IMR-90 (cell line): Measurements from ENCODE around the gene C5orf15. TPM values are rescaled to one million over a fixed set of nuclear protein-coding genes. Genes with fewer than 3 reads are reported as not detected.

ENCODE experiments used
- ATAC-seq: fragments of 200-7000 bp; cut with Tn5 transposase; 2 replicates; pipeline ENCODE4 v1.9.1; 2020; ENCODE audit warnings: low read depth, mild to moderate bottlenecking, moderate library complexity
- BruUV-seq: library from RNA; stranded (reverse); fragments of 400-500 nt; replicated peaks from 2 replicates; lab custom pipeline; 2021; lab: Mats Ljungman, UMichigan
- CTCF ChIA-PET: fragments of 300-600 bp; formaldehyde crosslinking; extraction: SDS; loops from one replicate; lab custom pipeline; 2021; ENCODE audit warnings: antibody characterized with exemption; lab: Yijun Ruan, JAX
- POLR2A ChIA-PET: fragments of 300-600 bp; sonication (Branson Sonifier 250); formaldehyde crosslinking; loops from one replicate; lab custom pipeline; 2022; ENCODE audit warnings: antibody characterized with exemption; ENCODE audit not compliant: unreplicated experiment; lab: Charles Lee
- DNase-seq: peaks from one replicate; pipeline ENCODE4 v3.0.0; 2013
- H2AFZ ChIP-seq: replicated peaks from 2 replicates; pipeline ENCODE3; 2013; ENCODE audit warnings: low read length, mild to moderate bottlenecking; ENCODE audit not compliant: poor library complexity
- H2AK5ac ChIP-seq: 2 replicates; pipeline ENCODE4 v1.6.1; 2013; ENCODE audit warnings: low read depth, low read length, inconsistent platforms
- H2AK9ac ChIP-seq: replicated peaks from 2 replicates; pipeline ENCODE3; 2013; ENCODE audit warnings: mild to moderate bottlenecking, low read depth, low read length, moderate library complexity; ENCODE audit not compliant: poor library complexity
- H2BK120ac ChIP-seq: 2 replicates; pipeline ENCODE4 v1.6.1; 2013; ENCODE audit warnings: low read depth, low read length, inconsistent platforms
- H2BK15ac ChIP-seq: 3 replicates; pipeline ENCODE4 v1.6.1; 2013; ENCODE audit warnings: low read depth, low read length, inconsistent platforms
- H2BK20ac ChIP-seq: 2 replicates; pipeline ENCODE4 v1.6.1; 2013; ENCODE audit warnings: low read depth, mild to moderate bottlenecking, inconsistent platforms, low read length, moderate library complexity
- H2BK5ac ChIP-seq: 2 replicates; pipeline ENCODE4 v1.6.1; 2013; ENCODE audit warnings: mild to moderate bottlenecking, low read depth, low read length, inconsistent platforms; ENCODE audit not compliant: poor library complexity, severe bottlenecking
- H3K14ac ChIP-seq: replicated peaks from 2 replicates; pipeline ENCODE4 v1.6.1; 2013; ENCODE audit warnings: low read depth, low read length, inconsistent platforms
- H3K18ac ChIP-seq: 2 replicates; pipeline ENCODE4 v1.6.1; 2013; ENCODE audit warnings: low read depth, low read length, control low read depth
- H3K23ac ChIP-seq: 2 replicates; pipeline ENCODE4 v1.6.1; 2013; ENCODE audit warnings: low read depth, low read length, inconsistent platforms
- H3K27ac ChIP-seq: 2 replicates; pipeline ENCODE4 v1.5.1; 2013; ENCODE audit warnings: mild to moderate bottlenecking, control low read depth, low read length; ENCODE audit not compliant: insufficient read depth
- H3K27me3 ChIP-seq: 2 replicates; pipeline ENCODE4 v1.6.1; 2013; ENCODE audit warnings: low read length; ENCODE audit not compliant: control insufficient read depth, insufficient read depth
- H3K36me3 ChIP-seq: 2 replicates; pipeline ENCODE4 v1.6.1; 2013; ENCODE audit warnings: low read length, mixed read lengths; ENCODE audit not compliant: control insufficient read depth, insufficient read depth
- H3K4ac ChIP-seq: 2 replicates; pipeline ENCODE4 v1.6.1; 2013; ENCODE audit warnings: low read depth, low read length, inconsistent platforms
- H3K4me1 ChIP-seq: 2 replicates; pipeline ENCODE4 v1.6.1; 2013; ENCODE audit warnings: low read length, mixed read lengths; ENCODE audit not compliant: control insufficient read depth, insufficient read depth
- H3K4me2 ChIP-seq: 2 replicates; pipeline ENCODE4 v1.6.1; 2013; ENCODE audit warnings: low read depth, mild to moderate bottlenecking, control low read depth, low read length, moderate library complexity
- H3K4me3 ChIP-seq: 2 replicates; pipeline ENCODE4 v1.5.1; 2013; ENCODE audit warnings: low read depth, mild to moderate bottlenecking, control low read depth, low read length, moderate library complexity; ENCODE audit not compliant: insufficient read depth
- H3K56ac ChIP-seq: 2 replicates; pipeline ENCODE4 v1.6.1; 2013; ENCODE audit warnings: low read length, inconsistent platforms; ENCODE audit not compliant: insufficient read depth; ENCODE audit errors: extremely low read depth
- H3K79me1 ChIP-seq, 2 experiments: 2 replicates each; pipeline ENCODE4 v1.6.1; 2013; ENCODE audit warnings: low read length in 2 of 2, inconsistent platforms in 1 of 2, low read depth in 1 of 2
- H3K9ac ChIP-seq: 2 replicates; pipeline ENCODE4 v1.6.1; 2013; ENCODE audit warnings: low read depth, low read length, control low read depth
- H3K9me1 ChIP-seq: 2 replicates; pipeline ENCODE4 v1.6.1; 2013; ENCODE audit warnings: low read length, inconsistent platforms; ENCODE audit not compliant: insufficient read depth
- H3K9me3 ChIP-seq: 2 replicates; pipeline ENCODE4 v1.6.1; 2013; ENCODE audit warnings: low read length; ENCODE audit not compliant: control insufficient read depth, insufficient read depth
- H4K20me1 ChIP-seq: 2 replicates; pipeline ENCODE4 v1.6.1; 2013; ENCODE audit warnings: low read length, inconsistent platforms; ENCODE audit not compliant: insufficient read depth
- H4K5ac ChIP-seq: 2 replicates; pipeline ENCODE4 v1.6.1; 2013; ENCODE audit warnings: mild to moderate bottlenecking, low read depth, low read length, control low read depth
- H4K8ac ChIP-seq, 2 experiments: 2 replicates each; pipeline ENCODE4 v1.6.1; 2013; ENCODE audit warnings: low read depth in 2 of 2, low read length in 2 of 2, control low read depth in 1 of 2, inconsistent platforms in 1 of 2
- H4K91ac ChIP-seq: 2 replicates; pipeline ENCODE4 v1.6.1; 2013; ENCODE audit warnings: low read depth, low read length, inconsistent platforms; ENCODE audit not compliant: insufficient read depth
- CHD1 ChIP-seq: IDR thresholded peaks from 2 replicates; pipeline ENCODE4 v1.6.1; 2012; ENCODE audit warnings: low read depth, low read length, improper control_type of control experiment
- FOS ChIP-seq: fragments of 150-350 bp; IDR thresholded peaks from 2 replicates; pipeline ENCODE4 v1.6.1; 2016; ENCODE audit warnings: low read depth, low read length
- MAFK ChIP-seq: IDR thresholded peaks from 2 replicates; pipeline ENCODE4 v1.6.1; 2012; ENCODE audit warnings: low read depth, low read length, improper control_type of control experiment
- MXI1 ChIP-seq: IDR thresholded peaks from 2 replicates; pipeline ENCODE4 v1.6.1; 2012; ENCODE audit warnings: low read depth, mild to moderate bottlenecking, low read length, moderate library complexity, borderline replicate concordance
- POLR2A ChIP-seq: IDR thresholded peaks from 2 replicates; pipeline ENCODE4 v1.6.1; 2012; ENCODE audit warnings: mild to moderate bottlenecking, low read depth, low read length
- RAD21 ChIP-seq: IDR thresholded peaks from 2 replicates; pipeline ENCODE4 v1.6.1; 2012; ENCODE audit warnings: low read length, improper control_type of control experiment
- RFX5 ChIP-seq: IDR thresholded peaks from 2 replicates; pipeline ENCODE4 v1.8.0; 2012; ENCODE audit warnings: low read depth, mild to moderate bottlenecking, low read length, moderate library complexity
- WGBS, 2 experiments: methylation state at CpG; one replicate each; pipeline versions ENCODE4 v1.1.5 to v1.1.7; 2013; ENCODE audit warnings: missing lambda C conversion rate in 2 of 2; ENCODE audit not compliant: insufficient read length in 1 of 2; ENCODE audit errors: extremely low coverage in 2 of 2; 5-methylcytosine and 5-hydroxymethylcytosine counted together
- dilution Hi-C: fragments of 300-500 bp; cut with HindIII; formaldehyde crosslinking; loops from one replicate; pipeline ENCODE4 v1.14.3; 2018; ENCODE audit warnings: low sequenced_read_pairs; ENCODE audit not compliant: unreplicated experiment
- in situ Hi-C: fragments of 300-500 bp; cut with MboI; formaldehyde crosslinking; loops from 3 replicates; pipeline ENCODE4 v1.14.3; 2019; ENCODE audit warnings: low sequenced_read_pairs, inconsistent platforms, mixed read lengths
- intact Hi-C: fragments of 100-400 bp; cut with micrococcal nuclease; formaldehyde crosslinking; loops from 2 replicates; pipeline ENCODE4 v1.10.0; 2022
- polyA plus RNA-seq, 3 experiments: library from polyadenylated mRNA; depleted of rRNA; stranded (reverse); fragments of >200 nt; gene quantifications; 2 replicates each; pipeline ENCODE4 v1.2.3, GENCODE V29; 2012; ENCODE audit warnings: low replicate concordance in 1 of 3
- total RNA-seq: library from RNA; depleted of rRNA; stranded (reverse); fragments of >200 nt; gene quantifications from 2 replicates; pipeline ENCODE4 v1.2.3, GENCODE V29; 2012
- TF ChIP-seq, protein P1 (sequence below): fragments of 150-350 bp; IDR thresholded peaks from 2 replicates; pipeline ENCODE4 v1.6.1; 2016; ENCODE audit warnings: low read depth, mild to moderate bottlenecking, low read length, moderate library complexity, borderline replicate concordance
- TF ChIP-seq, protein P2 (sequence below): fragments of 150-350 bp; IDR thresholded peaks from 2 replicates; pipeline ENCODE4 v1.6.1; 2017; ENCODE audit warnings: mild to moderate bottlenecking, antibody characterized with exemption, low read length, low read depth

Gene C5orf15
- total and polyA plus RNA-seq, 2 of the 4 experiments (the other 2 are of a cell fraction), result 35.1 to 73.5 TPM

DNA sequence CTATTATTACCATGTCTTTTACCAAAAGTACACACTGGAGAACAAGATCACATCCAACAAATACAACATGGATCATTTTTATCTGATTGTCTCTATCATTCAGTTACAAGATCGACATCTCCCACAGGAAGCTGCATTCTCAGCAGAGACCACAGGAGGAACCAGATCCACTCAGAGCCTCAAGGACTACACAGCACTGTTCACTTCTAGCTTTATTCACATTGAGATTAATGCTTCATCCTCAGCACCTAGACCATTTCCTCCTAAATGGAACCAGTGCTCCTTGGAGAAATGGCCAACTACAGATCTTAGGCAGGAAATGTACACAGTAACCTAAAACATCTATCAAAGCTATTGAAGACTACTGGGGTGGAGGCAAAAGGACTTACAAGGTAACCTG is 13.3 kb upstream of the C5orf15 start:
- CTCF ChIA-PET, result interaction anchor here (0.6 kb wide), 1 partner anchor 878 kb away, joined by 3 read pairs; no protein-coding TSS in a partner anchor
- DNase-seq (no peak), ATAC-seq (no peak)
- H2BK15ac ChIP-seq, result no peak overlapping the region
- no peak overlapping the region for H3K4me2 ChIP-seq
- no peak overlapping the region for H4K91ac ChIP-seq
- no peak overlapping the region for H3K18ac ChIP-seq
- no peak overlapping the region for H3K4me3 ChIP-seq
- H4K5ac ChIP-seq, result no peak overlapping the region
- no peak overlapping the region for H2BK120ac ChIP-seq
- whole genome bisulfite sequencing, 2 experiments, result 100% methylated on average over 1 of the region's 1 CpG; no CpG with 5 or more reads in 1 of the 2 experiments
- H2BK20ac ChIP-seq, result no peak overlapping the region
- no TSS peak for BruUV-seq
- no peak overlapping the region for H2BK5ac ChIP-seq
- H2AK5ac ChIP-seq, result no peak overlapping the region
- in situ Hi-C loops, result no loop called here
- H3K9me3 ChIP-seq, result no peaks in the 10 kb centered on the region
- H3K27me3 ChIP-seq, result no peaks in the 10 kb centered on the region
- peaks cover 8% of the 10 kb centered on the region; the same call in 1 of the 2 replicates for H3K9me1 ChIP-seq
- H3K27ac ChIP-seq, result no peak overlapping the region
- H3K4me1 ChIP-seq, result peaks cover 10% of the 10 kb centered on the region
- H3K9ac ChIP-seq, result no peak overlapping the region
- peaks cover 41 to 64% of the 10 kb centered on the region in 2 experiments for H3K79me1 ChIP-seq
- H3K4ac ChIP-seq, result no peak overlapping the region
- intact Hi-C loops, result no loop called here
- H4K8ac ChIP-seq, result no peak overlapping the region
- no peak overlapping the region for H3K23ac ChIP-seq
- no peak overlapping the region for H2AK9ac ChIP-seq
- H3K14ac ChIP-seq, result no peak overlapping the region
- TF ChIP-seq, protein P1, sequence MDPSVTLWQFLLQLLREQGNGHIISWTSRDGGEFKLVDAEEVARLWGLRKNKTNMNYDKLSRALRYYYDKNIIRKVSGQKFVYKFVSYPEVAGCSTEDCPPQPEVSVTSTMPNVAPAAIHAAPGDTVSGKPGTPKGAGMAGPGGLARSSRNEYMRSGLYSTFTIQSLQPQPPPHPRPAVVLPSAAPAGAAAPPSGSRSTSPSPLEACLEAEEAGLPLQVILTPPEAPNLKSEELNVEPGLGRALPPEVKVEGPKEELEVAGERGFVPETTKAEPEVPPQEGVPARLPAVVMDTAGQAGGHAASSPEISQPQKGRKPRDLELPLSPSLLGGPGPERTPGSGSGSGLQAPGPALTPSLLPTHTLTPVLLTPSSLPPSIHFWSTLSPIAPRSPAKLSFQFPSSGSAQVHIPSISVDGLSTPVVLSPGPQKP, result no peak
- no peak for TF ChIP-seq RAD21
- TF ChIP-seq MAFK, result no peak
- TF ChIP-seq, protein P2, sequence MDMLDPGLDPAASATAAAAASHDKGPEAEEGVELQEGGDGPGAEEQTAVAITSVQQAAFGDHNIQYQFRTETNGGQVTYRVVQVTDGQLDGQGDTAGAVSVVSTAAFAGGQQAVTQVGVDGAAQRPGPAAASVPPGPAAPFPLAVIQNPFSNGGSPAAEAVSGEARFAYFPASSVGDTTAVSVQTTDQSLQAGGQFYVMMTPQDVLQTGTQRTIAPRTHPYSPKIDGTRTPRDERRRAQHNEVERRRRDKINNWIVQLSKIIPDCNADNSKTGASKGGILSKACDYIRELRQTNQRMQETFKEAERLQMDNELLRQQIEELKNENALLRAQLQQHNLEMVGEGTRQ, result no peak
- no peak for TF ChIP-seq CHD1
- no peak for TF ChIP-seq FOS
- TF ChIP-seq POLR2A, result no peak
- TF ChIP-seq MXI1, result no peak
- TF ChIP-seq RFX5, result no peak
- H2AFZ ChIP-seq, result no peak overlapping the region
- peaks cover 43% of the 10 kb centered on the region for H3K36me3 ChIP-seq
- POLR2A ChIA-PET, result no interaction called here
- H4K20me1 ChIP-seq, result peaks cover 40% of the 10 kb centered on the region
- H3K56ac ChIP-seq, result no peak overlapping the region
- dilution Hi-C loops, result no loop called here
